Activated CD4-positive, CD25-positive, alpha-beta regulatory T cell treated with anti-CD3 and anti-CD28 coated beads, Interleukin-2, amount 50 U/mL, for 72 hours (primary cell): ENCODE results near the gene SCUBE3.
A peak's percentile ranks its signal among the peaks of the same experiment; 100 is the strongest.

ENCODE experiments used
- DNase-seq: peaks from one replicate; pipeline ENCODE4 v3.0.0; 2021

Gene SCUBE3

DNA sequence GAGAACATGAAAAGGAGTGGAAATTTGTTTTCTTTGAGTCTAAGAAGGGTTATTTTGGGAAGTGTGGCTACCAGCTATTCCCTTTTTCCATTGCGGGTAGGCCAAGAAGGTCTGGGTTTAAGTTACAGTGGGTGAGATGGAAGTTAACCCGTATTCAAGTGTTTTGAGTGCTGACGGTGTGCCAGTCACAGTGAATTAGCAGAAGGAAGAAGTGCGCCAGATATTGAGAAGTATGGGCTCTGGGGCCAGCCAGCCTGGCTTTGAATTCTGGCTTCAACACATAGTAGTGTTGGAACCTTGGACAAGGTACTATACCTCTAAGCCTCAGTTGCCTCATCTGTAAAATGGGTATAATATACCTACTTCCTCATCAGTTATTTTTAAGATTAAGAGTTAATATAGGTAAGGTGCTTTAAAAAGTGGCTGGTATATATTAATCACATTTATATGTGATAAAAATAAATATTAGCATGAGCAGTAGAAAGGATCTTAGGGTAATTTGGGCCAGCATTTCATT is 62.0 kb downstream of the SCUBE3 start:
- no peak for DNase-seq

DNA sequence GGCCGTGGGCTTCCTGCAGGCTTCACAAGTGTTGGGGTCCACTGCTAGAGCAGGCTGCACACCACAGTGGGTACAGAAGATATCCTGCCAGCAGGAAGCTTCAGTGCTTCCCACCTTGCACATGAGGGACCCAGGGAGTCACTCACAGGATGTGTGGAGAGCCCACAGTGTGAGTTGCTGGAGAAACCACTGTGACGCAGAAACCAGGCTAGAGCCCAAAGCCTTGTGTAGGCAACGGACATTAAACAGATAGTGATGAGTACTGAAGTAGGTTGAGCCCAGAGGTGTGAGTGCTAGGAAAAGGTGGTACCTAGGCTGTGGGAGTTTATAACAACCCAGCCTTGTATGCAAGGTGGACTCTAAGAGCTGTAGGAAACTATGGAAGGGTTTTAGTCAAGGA is 65.0 kb downstream of the SCUBE3 start:
- DNase-seq: no peak

DNA sequence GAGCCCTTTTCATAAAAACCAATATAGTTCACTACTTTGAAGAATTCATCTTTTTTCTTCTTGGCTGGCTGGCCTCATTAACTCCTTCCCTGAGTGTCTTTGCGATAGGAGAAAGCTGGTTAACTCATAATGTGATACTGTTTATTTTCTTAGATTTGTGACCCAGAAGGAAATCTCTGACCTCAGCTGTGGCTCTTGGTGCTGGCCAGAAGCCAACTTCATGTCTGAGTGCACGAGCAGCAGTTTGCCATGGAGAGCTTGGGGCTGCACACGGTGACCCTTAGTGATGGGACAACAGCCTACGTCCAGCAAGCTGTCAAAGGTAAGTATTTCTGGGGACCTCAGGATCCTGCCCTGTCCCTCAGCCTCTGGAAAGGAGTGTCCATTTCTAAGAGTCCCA is 67.1 kb downstream of the SCUBE3 start:
- DNase-seq: no peak

DNA sequence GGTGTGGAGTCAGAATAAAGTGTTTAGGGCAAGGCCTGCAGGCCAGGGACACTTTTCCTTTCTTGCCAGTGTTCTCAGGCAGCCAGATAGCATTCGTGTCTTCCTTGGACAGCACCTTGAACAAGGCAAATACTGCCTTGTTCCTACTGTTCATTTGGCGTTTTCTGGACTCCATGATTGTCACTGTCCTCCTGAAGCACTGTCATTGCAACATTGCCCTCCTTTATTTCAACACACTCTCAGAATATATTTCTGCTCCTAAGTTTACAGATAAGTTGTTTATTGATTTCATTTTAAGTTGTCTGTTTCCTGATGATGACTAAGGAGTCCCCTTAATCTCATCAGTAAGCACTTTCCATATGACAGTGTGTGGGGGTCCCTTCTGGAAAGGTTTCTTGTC is 68.7 kb downstream of the SCUBE3 start:
- no peak for DNase-seq

GRCh38 chr6:35283361-35283760 is 69.6 kb downstream of the SCUBE3 start:
- DNase-seq: no peak

DNA sequence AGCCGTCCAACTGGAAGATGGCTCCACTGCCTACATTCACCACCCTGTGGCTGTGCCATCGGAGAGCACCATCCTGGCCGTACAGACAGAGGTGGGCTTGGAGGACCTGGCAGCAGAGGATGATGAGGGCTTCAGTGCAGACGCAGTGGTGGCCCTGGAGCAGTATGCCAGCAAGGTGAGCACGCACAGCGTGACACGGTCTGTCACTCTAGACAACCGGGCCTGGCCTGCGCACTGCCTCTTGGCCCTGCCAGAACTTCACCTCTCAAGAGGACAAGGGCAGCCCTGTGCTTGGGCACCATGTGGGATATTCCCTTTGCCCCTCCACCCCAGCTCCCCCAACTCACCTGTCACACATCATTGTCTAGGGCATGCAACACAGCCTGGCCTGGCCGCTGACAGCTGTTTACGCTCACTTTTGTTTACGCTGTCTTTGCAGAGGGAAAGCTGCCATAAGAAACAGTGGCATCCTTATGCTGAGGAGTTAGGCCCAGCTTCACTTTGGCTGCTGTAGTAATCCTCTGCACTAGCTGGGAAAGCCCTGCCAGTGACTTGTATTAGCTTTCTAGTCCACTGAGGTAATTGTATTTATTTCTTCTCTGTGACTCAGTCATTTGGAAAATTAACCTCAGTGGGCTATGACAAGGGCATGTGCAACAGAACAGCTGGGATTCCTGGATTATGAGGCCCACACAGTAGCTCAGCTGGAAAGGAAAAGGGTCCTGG is 74.1 kb downstream of the SCUBE3 start:
- DNase-seq: no peak

DNA sequence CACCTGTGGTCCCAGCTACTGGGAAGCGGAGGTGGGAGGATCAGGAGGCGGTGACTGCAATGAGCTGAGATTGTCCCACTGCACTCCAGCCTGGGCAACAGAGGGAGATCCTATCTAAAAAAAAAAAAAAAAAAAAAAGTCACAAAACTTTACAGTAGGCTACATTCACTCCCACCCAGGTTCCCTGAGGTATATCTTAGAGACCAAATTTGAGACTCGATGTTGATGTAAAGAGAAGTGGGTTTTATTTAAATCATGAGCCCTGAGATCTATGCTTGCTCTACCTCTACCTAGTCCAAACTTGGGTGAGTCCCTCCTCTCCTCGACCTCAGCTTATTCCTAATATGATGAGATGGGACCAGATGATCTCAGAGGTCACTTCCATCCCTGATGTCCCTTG is 75.1 kb downstream of the SCUBE3 start:
- DNase-seq: no peak

- no peak for DNase-seq
These were observed 77.7 kb downstream of the SCUBE3 start for GRCh38 chr6:35291491-35291890.

DNA sequence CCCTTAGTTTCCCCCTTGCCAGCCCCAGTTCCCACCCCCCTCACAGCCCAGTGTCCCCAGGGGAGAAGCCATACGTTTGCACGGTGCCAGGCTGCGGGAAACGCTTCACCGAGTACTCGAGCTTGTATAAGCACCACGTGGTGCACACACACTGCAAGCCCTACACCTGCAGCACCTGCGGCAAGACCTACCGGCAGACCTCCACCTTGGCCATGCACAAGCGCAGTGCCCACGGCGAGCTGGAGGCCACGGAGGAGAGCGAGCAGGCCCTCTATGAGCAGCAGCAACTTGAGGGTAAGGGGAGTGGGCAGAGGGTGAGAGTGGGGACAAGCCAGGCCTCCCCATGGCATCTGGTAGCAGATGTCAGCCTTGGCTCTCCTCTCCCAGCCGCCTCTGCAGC is 78.7 kb downstream of the SCUBE3 start:
- no peak for DNase-seq

DNA sequence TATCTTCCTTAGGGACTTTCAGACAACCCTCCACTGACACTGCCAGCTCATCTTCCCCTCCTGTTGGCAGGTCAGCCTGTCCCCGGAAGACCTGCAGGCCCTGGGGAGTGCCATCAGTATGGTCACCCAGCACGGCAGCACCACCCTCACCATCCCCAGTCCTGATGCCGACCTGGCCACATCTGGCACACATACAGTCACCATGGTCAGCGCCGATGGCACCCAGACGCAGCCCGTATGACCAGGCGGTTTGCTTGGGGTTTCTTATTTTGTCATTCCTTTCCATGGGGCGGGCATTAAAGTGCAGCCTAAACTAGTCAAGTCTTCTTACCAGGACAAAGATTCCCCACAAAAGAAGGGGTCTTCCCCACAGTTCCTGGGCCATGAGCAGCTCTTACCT is 79.9 kb downstream of the SCUBE3 start:
- DNase-seq: no peak

GRCh38 chr6:35294308-35294945 is 80.7 kb downstream of the SCUBE3 start:
- DNase-seq: no peak

GRCh38 chr6:35295036-35295435 is 81.3 kb downstream of the SCUBE3 start:
- DNase-seq: no peak

DNA sequence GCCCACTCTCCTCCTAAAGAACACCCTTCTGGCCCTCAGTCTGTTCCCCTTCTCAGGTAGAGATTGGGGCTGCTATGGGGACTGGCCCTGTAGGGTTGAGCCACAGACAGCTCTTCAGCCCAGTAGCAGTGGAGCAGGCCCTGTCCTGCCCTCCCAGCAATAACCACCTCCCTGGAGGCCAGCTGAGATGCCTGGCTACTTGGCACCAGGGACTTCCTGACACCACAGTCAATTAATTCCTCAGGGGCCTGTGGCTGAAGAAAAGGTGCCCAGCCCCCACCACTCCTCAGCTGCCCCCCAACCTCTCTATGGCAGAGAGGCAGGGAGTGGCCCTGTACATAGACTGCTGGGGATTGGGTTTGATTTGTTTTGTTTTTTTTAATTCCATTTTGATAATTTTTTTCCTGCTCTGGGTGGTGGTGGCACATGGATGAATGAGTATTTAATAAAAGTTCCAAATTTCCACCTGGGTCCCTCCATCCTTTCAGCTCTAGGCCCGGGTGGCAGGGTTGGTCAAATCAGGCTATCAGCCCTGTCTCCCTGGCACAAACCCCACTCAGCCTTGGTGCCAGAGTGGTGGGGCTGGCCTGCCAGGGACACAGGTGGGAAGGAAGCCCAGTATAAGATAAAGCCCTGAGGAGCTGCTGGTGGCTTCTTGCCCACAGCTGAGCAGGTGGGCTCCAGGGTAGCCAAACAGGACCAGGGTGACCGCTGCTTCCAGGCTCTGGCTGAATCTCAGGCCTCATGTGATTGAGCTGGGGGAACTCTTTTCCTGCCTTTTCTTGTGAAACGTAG is 82.0 kb downstream of the SCUBE3 start:
- no peak for DNase-seq

DNA sequence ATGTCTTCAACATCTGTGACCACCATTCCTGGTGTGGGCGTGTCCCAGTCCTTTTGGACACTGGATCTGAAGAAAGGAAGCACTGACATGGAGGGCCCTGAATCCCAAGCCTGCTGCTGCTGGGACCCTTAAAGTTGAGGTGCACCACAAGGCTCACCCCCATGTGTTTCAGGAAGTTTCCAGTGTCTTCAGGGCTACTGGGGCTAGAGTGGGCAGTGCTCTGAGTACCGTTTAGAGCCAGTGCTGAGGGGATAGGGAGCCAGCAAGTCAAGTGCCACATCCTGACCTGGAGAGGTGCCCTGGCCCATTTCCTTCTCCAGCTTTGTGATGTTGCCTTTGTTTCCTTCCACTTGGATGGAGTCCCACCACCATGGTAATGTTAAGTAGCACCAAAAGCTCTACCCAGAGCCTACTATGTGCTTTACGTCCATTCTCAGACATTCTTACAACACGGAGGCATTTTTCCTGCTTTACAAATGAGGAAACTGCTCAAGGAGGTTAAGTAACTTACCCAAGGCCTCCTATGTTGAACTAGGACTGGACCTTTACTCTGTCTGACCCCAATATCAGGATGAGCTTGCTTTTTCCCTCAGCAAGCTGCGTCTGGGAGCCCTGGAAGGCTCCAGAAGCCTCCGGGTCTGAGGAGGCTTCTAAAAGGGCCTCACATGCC is 83.3 kb downstream of the SCUBE3 start:
- DNase-seq: no peak

DNA sequence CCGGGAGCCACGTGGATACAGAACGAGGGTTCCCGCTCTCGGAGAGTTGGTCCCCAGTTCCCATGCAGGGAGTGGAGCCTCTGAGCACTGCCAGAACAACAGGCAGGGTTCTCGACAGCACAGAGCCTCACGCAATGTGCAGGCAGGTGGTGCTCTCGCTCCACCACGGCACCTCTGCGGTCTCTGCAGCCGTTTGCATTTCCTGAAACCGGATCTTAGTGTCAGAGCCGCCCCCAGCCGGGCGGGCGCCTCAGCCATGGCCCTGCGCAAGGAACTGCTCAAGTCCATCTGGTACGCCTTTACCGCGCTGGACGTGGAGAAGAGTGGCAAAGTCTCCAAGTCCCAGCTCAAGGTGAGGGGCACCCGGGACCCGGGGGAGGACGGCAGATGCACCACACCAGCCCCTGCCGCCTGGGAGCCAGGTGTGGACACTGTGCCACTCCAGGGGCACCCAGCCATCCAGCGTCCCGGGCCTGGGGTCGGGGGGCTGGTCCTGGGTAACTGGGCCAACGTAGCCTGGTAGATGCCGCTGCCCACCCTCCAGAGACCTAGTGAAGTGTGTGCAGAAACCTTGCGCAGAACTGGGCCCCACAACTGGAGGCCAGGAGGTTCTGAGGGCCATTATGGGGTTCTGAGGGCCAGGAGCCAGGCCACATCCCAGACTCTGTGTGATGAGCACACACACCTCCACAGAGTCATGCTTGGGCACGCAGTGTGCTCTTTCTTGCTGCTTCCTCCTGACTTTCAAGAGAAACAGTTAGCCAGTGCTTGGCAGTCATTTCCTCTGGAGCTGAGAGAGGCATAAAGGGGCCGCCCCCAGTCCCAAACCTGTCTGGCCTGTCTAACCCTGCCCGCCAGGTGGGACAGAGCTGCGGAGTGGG is 84.1 kb downstream of the SCUBE3 start, which contains the start of gene DEF6:
Gene DEF6 (plus strand): TSS at position 218 of the 881 bp plus-strand sequence. CDS start 39 bp downstream, at position 257.
- peak; percentile 81 for DNase-seq

GRCh38 chr6:35298625-35299140 is 84.9 kb downstream of the SCUBE3 start:
- DNase-seq: no peak

DNA sequence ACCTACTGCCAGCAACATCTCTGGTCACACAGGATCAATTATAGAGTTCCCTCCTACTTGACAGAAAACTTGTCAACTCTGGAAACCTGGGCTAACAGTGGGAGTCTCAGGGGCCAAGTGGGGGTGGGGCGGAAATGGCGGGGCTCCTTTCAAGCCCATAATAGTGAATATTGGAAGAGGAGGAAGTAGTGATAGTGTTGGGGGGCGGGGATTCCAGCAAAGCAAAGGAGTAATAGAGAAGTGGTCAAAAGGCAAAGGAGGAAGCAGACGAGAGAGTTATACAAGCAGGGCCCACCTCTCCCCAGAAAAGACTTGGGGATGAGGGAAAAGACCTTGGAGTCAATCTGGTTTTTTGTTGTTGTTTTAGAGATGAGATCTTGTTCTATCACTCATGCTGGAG is 85.9 kb downstream of the SCUBE3 start:
- no peak for DNase-seq

DNA sequence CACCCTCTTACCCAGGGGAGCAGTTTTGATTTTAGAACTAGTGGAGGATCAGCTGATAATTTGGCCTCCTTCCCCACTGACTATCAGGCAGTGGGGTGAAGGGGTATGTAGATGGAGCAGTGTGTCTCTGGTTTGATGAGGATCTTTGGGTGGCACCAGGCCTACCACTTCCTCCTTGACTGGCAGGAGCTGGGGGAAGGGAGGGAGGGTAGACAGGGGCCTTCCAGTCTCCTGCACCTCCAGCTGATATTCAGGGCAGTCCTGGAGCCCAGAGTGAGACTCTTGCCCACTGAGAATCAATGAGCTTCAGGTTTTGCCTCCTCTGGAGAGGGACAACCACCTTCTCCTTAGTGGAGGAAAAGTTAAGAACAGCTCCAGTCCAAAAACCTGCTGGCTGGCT is 87.1 kb downstream of the SCUBE3 start:
- DNase-seq: no peak
